K562 (cell line): ENCODE measurements around the gene NPFFR1. TPM values are rescaled to one million over a fixed set of nuclear protein-coding genes. Genes with fewer than 3 reads are reported as not detected.

ENCODE experiments used
- ATAC-seq: fragments of 200-7000 bp; cut with Tn5 transposase; 3 replicates; pipeline ENCODE4 v1.9.1; 2020; ENCODE audit warnings: moderate library complexity
- BruUV-seq: library from RNA; stranded (reverse); fragments of 400-500 nt; replicated peaks from 2 replicates; lab custom pipeline; 2021; lab: Mats Ljungman, UMichigan
- CTCF ChIA-PET: fragments of 300-600 bp; formaldehyde crosslinking; extraction: SDS; loops from one replicate; lab custom pipeline; 2021; ENCODE audit warnings: low intra/inter-chr PET ratio; lab: Yijun Ruan, JAX
- POLR2A ChIA-PET: fragments of 300-600, 350-650 bp; sonication (Branson Sonifier 250); formaldehyde crosslinking; extraction: SDS; loops from one replicate; lab custom pipeline; 2021; ENCODE audit warnings: antibody characterized with exemption, inconsistent platforms; lab: Yijun Ruan, JAX
- DNase-seq, 4 experiments: peaks; one replicate each; pipeline versions ENCODE4 v3.0.0 to v3.0.0-alpha.2; 2011 to 2018; ENCODE audit warnings: low spot score in 3 of 4, mixed read lengths in 3 of 4; ENCODE audit errors: extremely low read depth in 1 of 4
- FAIRE-seq: peaks from 2 replicates; lab custom pipeline; 2011; peaks lifted over from hg19 to GRCh38; lab: Jason Lieb, UNC
- H2AFZ ChIP-seq: 2 replicates; pipeline ENCODE4 v1.6.0; 2011; ENCODE audit warnings: low read depth, low read length, control low read depth, inconsistent platforms
- H3K27ac ChIP-seq: fragments of 200-600 bp; 3 replicates; pipeline ENCODE4 v1.8.0; 2011; ENCODE audit warnings: low read depth, mild to moderate bottlenecking, control low read depth, inconsistent platforms, low read length, moderate library complexity, mixed read lengths; ENCODE audit errors: extremely low read depth
- H3K27me3 ChIP-seq, 2 experiments: fragments of 300-600 bp in 1 of 2; 2 replicates in 1 of 2; 3 replicates in 1 of 2; pipeline versions ENCODE4 v1.6.0 to v1.8.0; 2011; ENCODE audit warnings: inconsistent platforms in 2 of 2, low read length in 2 of 2, mild to moderate bottlenecking in 1 of 2, mixed read lengths in 1 of 2, moderate library complexity in 1 of 2; ENCODE audit not compliant: control insufficient read depth in 2 of 2, insufficient read depth in 2 of 2
- H3K36me3 ChIP-seq: fragments of 300-600 bp; 3 replicates; pipeline ENCODE4 v1.8.0; 2011; ENCODE audit warnings: mild to moderate bottlenecking, low read length, inconsistent platforms; ENCODE audit not compliant: control insufficient read depth, insufficient read depth
- H3K4me1 ChIP-seq, 2 experiments: fragments of 200-600 bp in 1 of 2; replicated peaks in 1 of 2; 2 replicates in 1 of 2; 3 replicates in 1 of 2; pipeline versions ENCODE4 v1.5.1 to v1.8.0; 2011; ENCODE audit warnings: inconsistent platforms in 2 of 2, low read length in 2 of 2, mild to moderate bottlenecking in 1 of 2, mixed read lengths in 1 of 2, moderate library complexity in 1 of 2; ENCODE audit not compliant: control insufficient read depth in 2 of 2, insufficient read depth in 2 of 2
- H3K4me2 ChIP-seq: 2 replicates; pipeline ENCODE4 v1.6.1; 2011; ENCODE audit warnings: low read length, control low read depth, inconsistent platforms, mixed read lengths; ENCODE audit not compliant: insufficient read depth
- H3K4me3 ChIP-seq: fragments of 200-600 bp; sonication (generic), shearing (Covaris generic); 2 replicates; pipeline ENCODE4 v1.5.1; 2016; ENCODE audit warnings: control low read depth, inconsistent platforms
- H3K79me2 ChIP-seq: fragments of 200-600 bp; 3 replicates; pipeline ENCODE4 v1.8.0; 2011; ENCODE audit warnings: low read length, inconsistent platforms; ENCODE audit not compliant: control insufficient read depth, insufficient read depth
- H3K9ac ChIP-seq, 2 experiments: 2 replicates each; pipeline versions ENCODE4 v1.6.0 to v1.6.1; 2011; ENCODE audit warnings: low read depth in 2 of 2, low read length in 2 of 2, control low read depth in 1 of 2, inconsistent platforms in 1 of 2, mild to moderate bottlenecking in 1 of 2, mixed read lengths in 1 of 2; ENCODE audit not compliant: insufficient read depth in 1 of 2
- H3K9me1 ChIP-seq: one replicate; pipeline ENCODE4 v1.6.0; 2011; ENCODE audit warnings: inconsistent platforms, mild to moderate bottlenecking, low read length, moderate library complexity; ENCODE audit not compliant: control insufficient read depth, insufficient read depth
- H3K9me3 ChIP-seq: replicated peaks from 2 replicates; pipeline ENCODE4 v1.5.1; 2011; ENCODE audit warnings: low read depth, low read length, inconsistent platforms; ENCODE audit not compliant: control insufficient read depth, insufficient read depth
- H4K20me1 ChIP-seq: replicated peaks from 2 replicates; pipeline ENCODE4 v1.6.1; 2011; ENCODE audit warnings: low read length, inconsistent platforms, mixed read lengths; ENCODE audit not compliant: control insufficient read depth, insufficient read depth
- BCOR ChIP-seq: fragments of 450-650 bp; IDR thresholded peaks from 2 replicates; pipeline ENCODE4 v1.6.1; 2016
- RBM25 ChIP-seq: fragments of 200-400 bp; formaldehyde crosslinking; IDR thresholded peaks from 2 replicates; pipeline ENCODE4 v1.6.1; 2018; ENCODE audit warnings: low read length, low read depth, moderate library complexity; ENCODE audit not compliant: severe bottlenecking
- RBM39 ChIP-seq: fragments of 200-400 bp; formaldehyde crosslinking; optimal IDR thresholded peaks from 2 replicates; pipeline ENCODE3; 2018; ENCODE audit warnings: low read depth, low read length
- STAT5B ChIP-seq: fragments of 250-450 bp; sonication (Bioruptor Pico); IDR thresholded peaks from 2 replicates; pipeline ENCODE4 v1.8.0; 2021; ENCODE audit warnings: mild to moderate bottlenecking, inconsistent platforms
- U2AF2 ChIP-seq: fragments of 200-400 bp; formaldehyde crosslinking; optimal IDR thresholded peaks from 2 replicates; pipeline ENCODE3; 2017; ENCODE audit warnings: low read depth, mild to moderate bottlenecking, low read length
- ZFP36 ChIP-seq: fragments of 150-350 bp; IDR thresholded peaks from 2 replicates; pipeline ENCODE4 v1.6.1; 2018; ENCODE audit warnings: low read length, low read depth; ENCODE audit not compliant: partially characterized antibody
- ZNF436 ChIP-seq: fragments of 250-450, 450-650 bp; sonication (Bioruptor Pico); formaldehyde crosslinking; IDR thresholded peaks from 2 replicates; pipeline ENCODE4 v1.7.0; 2020; ENCODE audit warnings: mild to moderate bottlenecking
- WGBS: fragments of 100-300 bp; shearing (Covaris generic); methylation state at CpG from one replicate; pipeline ENCODE4 v1.1.6; 2016; ENCODE audit warnings: low coverage, mixed read lengths; ENCODE audit not compliant: insufficient coverage; ENCODE audit errors: missing lambda C conversion rate; 5-methylcytosine and 5-hydroxymethylcytosine counted together
- in situ Hi-C: fragments of 300-500 bp; cut with MboI; formaldehyde crosslinking; loops from 4 replicates; pipeline ENCODE4 v1.15.0; 2018; ENCODE audit warnings: inconsistent platforms, mixed read lengths
- intact Hi-C: fragments of 100-400 bp; cut with micrococcal nuclease; formaldehyde crosslinking; loops from 2 replicates; pipeline ENCODE4 v1.14.2; 2022
- polyA plus RNA-seq, 8 experiments: library from polyadenylated mRNA; depleted of rRNA in 4 of 8; stranded (reverse) in 5 of 8; unstranded in 3 of 8; fragments of >200 nt; fragmentation: Nextera tagmentation in 2 of 8; fragmentation: Illumina TruSeq in 1 of 8; extraction: Ambion mirVana in 2 of 8; extraction: Trizol in 1 of 8; gene quantifications; 2 replicates each; pipeline versions ENCODE4 v1.2.1 to v1.2.3, GENCODE V29; 2011 to 2014; ENCODE audit warnings: inconsistent platforms in 1 of 8, missing spikeins in 1 of 8
- total RNA-seq, 7 experiments: library from RNA; depleted of rRNA in 6 of 7; stranded (reverse); fragments of >200 nt in 6 of 7; fragmentation: Illumina TruSeq in 2 of 7; extraction: Trizol in 2 of 7; gene quantifications; 2 replicates each; pipeline versions ENCODE4 v1.2.1 to v1.2.3, GENCODE V29; 2011 to 2021; ENCODE audit warnings: low replicate concordance in 1 of 7
- TF ChIP-seq, protein P1 (sequence below), 3 experiments: fragments of 200-800 bp in 1 of 3; sonication (Bioruptor generic) in 1 of 3; sonication (generic) in 1 of 3; formaldehyde crosslinking in 1 of 3; IDR thresholded peaks; 2 replicates each; pipeline versions ENCODE4 v1.6.1 to v1.8.0; 2016 to 2022; ENCODE audit warnings: mild to moderate bottlenecking in 2 of 3, missing compliant biosample characterization in 2 of 3, missing genetic modification characterization in 2 of 3, missing genetic modification reagents in 1 of 3

Gene NPFFR1
- total and polyA plus RNA-seq, 9 of the 15 experiments (the other 6 are each of a cell fraction or from before 2014, with no cell fraction given): under 0.01 TPM; not detected in 8

DNA sequence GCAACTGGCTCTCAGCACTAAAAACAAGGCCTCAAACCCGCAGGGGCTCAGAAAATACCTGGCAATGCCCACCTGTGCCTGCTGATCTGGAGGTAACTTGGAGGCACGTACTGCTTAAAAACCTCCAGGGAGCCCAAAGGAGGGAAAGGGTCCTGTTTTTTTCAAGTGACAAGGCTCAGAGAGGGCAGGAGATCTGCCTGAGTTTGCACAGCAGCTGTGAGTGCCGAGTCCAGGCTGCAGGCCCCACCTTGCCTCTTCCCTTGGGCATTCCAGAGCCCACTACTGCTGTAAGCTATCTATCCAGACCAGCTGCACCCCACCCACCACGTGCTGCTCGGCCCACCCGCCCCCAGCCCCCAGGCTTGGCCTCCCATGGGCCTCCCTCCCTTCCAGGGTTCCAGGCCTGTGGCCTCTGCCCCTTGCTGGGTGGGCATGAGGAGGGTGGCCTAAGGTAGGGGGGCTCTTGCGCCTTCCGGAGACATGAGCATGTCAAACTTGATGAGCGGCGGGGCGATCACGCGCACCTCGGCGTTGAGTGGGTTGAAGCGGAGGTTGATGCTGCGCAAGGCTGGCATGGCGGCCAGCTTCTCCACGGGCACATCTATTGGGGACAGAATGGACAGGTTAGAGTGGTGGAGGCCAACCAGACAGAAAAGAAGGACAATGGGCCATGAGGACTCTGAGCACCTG is 17.2 kb upstream of the NPFFR1 start:
- CTCF ChIA-PET: no interaction called here
- POLR2A ChIA-PET: interaction anchor here (0.6 kb wide), 1 partner anchor 23 kb away, joined by 3 read pairs; no protein-coding TSS in a partner anchor
- no TSS peak for BruUV-seq
- 79% methylated on average over 15 of the region's 19 CpGs for WGBS
- ATAC-seq: no peak
- DNase-seq: no peak
- Histone ChIP-seq H3K4me1 (peaks cover 6 to 8% of the 10 kb centered on the region in 2 experiments; a peak in 4 of 5 replicates), H3K9ac (peak overlapping the region in 1 of 2 experiments; percentile 51; a peak in 1 of 4 replicates), H3K79me2 (no peaks in the 10 kb centered on the region), H4K20me1 (no peaks in the 10 kb centered on the region), H3K9me1 (no peaks in the 10 kb centered on the region), H3K36me3 (no peaks in the 10 kb centered on the region), H3K27me3 (no peaks in the 10 kb centered on the region), H3K4me2 (no peak overlapping the region), H2AFZ (no peak overlapping the region), H3K27ac (no peak overlapping the region), H3K4me3 (no peak overlapping the region), H3K9me3 (no peaks in the 10 kb centered on the region)
- intact Hi-C loops (no loop called here), in situ Hi-C loops (no loop called here)
- TF ChIP-seq ZFP36: peak; percentile 58
- TF ChIP-seq RBM25: peak; percentile 23
- no peak for TF ChIP-seq U2AF2
- TF ChIP-seq BCOR: peak; percentile 17; the same call in 1 of the 2 replicates
- no peak for FAIRE-seq

DNA sequence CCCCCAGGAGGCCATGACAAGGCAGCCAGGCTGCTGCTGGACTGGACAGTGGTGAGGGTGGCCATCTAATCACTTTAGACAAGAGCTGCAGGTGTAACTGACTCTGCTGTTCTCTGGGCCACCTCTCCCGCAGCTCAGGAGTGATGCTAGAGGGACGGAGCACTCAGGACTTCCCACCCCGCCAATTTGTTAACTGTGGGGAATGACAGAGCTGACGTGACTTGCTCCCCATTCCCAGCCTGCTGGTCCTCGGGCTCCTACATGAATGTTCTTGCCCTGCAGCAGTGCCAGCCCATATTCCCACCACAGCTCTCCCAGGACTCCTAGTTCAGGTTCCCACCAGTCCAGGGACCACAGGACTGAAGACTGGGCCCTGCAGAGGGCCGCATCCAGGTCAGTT is 16.7 kb upstream of the NPFFR1 start:
- in situ Hi-C loops: no loop called here
- no peaks in the 10 kb centered on the region for H3K79me2 ChIP-seq
- H2AFZ ChIP-seq: no peak overlapping the region
- H3K9me1 ChIP-seq: no peaks in the 10 kb centered on the region
- ChIA-PET CTCF (no interaction called here), POLR2A (interaction anchor here (0.6 to 1.4 kb wide), 3 partner anchors 14 to 69 kb away, joined by 3 read pairs; no protein-coding TSS in a partner anchor)
- no peaks in the 10 kb centered on the region for H3K27me3 ChIP-seq
- intact Hi-C loops: no loop called here
- FAIRE-seq: no peak
- H3K9ac ChIP-seq: peak overlapping the region in 1 of 2 experiments; percentile 21; a peak in 1 of 4 replicates
- TF ChIP-seq ZNF436 (CRISPR knock-in tag): no peak
- TF ChIP-seq STAT5B: no peak
- TF ChIP-seq, protein P1, sequence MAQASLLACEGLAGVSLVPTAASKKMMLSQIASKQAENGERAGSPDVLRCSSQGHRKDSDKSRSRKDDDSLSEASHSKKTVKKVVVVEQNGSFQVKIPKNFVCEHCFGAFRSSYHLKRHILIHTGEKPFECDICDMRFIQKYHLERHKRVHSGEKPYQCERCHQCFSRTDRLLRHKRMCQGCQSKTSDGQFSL (CRISPR knock-in tag; IDR thresholded peaks at IDR 0.05): no peak
- TF ChIP-seq, protein P1 (tag; IDR thresholded peaks at IDR 0.05): no peak
- no peak for TF ChIP-seq RBM39
- no peak for DNase-seq
- no peak overlapping the region for H3K27ac ChIP-seq
- WGBS: 50% methylated on average over 6 of the region's 6 CpGs
- no peak overlapping the region for H3K4me2 ChIP-seq
- ATAC-seq: no peak
- BruUV-seq: no TSS peak
- H4K20me1 ChIP-seq: no peaks in the 10 kb centered on the region
- no peaks in the 10 kb centered on the region for H3K36me3 ChIP-seq
- H3K4me1 ChIP-seq: peaks cover 7 to 8% of the 10 kb centered on the region in 2 experiments; a peak in 4 of 5 replicates
- H3K9me3 ChIP-seq: no peaks in the 10 kb centered on the region
- no peak overlapping the region for H3K4me3 ChIP-seq
